H1 (cell line): Measurements from ENCODE around the gene RAB3D. TPM values are rescaled to one million over a fixed set of nuclear protein-coding genes. Genes with fewer than 3 reads are reported as not detected.

Source experiments
- CTCF ChIA-PET: fragments of 300-600 bp; sonication (Branson Sonifier 250); formaldehyde crosslinking; loops from one replicate; lab custom pipeline; 2021; ENCODE audit not compliant: partially characterized antibody; lab: Charles Lee
- POLR2A ChIA-PET: fragments of 300-600 bp; sonication (Branson Sonifier 250); formaldehyde crosslinking; loops from one replicate; lab custom pipeline; 2021; ENCODE audit warnings: inconsistent platforms; ENCODE audit not compliant: partially characterized antibody; lab: Charles Lee
- DNase-seq, 2 experiments: peaks; one replicate each; pipeline versions ENCODE4 v3.0.0 to v3.0.0-alpha.2; 2010 to 2022; ENCODE audit warnings: low spot score in 2 of 2, low read depth in 1 of 2, mixed read lengths in 1 of 2
- FAIRE-seq: peaks from 2 replicates; lab custom pipeline; 2011; peaks lifted over from hg19 to GRCh38; lab: Jason Lieb, UNC
- H2AFZ ChIP-seq: 2 replicates; pipeline ENCODE4 v1.8.1; 2012; ENCODE audit warnings: low read length, inconsistent platforms
- H2AK5ac ChIP-seq: 2 replicates; pipeline ENCODE4 v1.6.1; 2013; ENCODE audit warnings: low read depth, low read length
- H2BK120ac ChIP-seq: replicated peaks from 2 replicates; pipeline ENCODE3; 2013; ENCODE audit warnings: low read depth, low read length, inconsistent platforms
- H2BK12ac ChIP-seq: 2 replicates; pipeline ENCODE4 v1.6.1; 2013; ENCODE audit warnings: low read depth, low read length
- H2BK15ac ChIP-seq: 2 replicates; pipeline ENCODE4 v1.6.1; 2013; ENCODE audit warnings: low read length
- H2BK20ac ChIP-seq: 2 replicates; pipeline ENCODE4 v1.6.1; 2013; ENCODE audit warnings: low read length
- H2BK5ac ChIP-seq: 2 replicates; pipeline ENCODE4 v1.6.1; 2013; ENCODE audit warnings: low read depth, low read length
- H3K14ac ChIP-seq: 2 replicates; pipeline ENCODE4 v1.6.1; 2013; ENCODE audit warnings: inconsistent platforms; ENCODE audit not compliant: insufficient read length
- H3K18ac ChIP-seq: 2 replicates; pipeline ENCODE4 v1.6.1; 2013; ENCODE audit warnings: low read length; ENCODE audit errors: extremely low read depth
- H3K23ac ChIP-seq: 2 replicates; pipeline ENCODE4 v1.6.1; 2013; ENCODE audit warnings: inconsistent platforms; ENCODE audit not compliant: insufficient read length
- H3K23me2 ChIP-seq: 2 replicates; pipeline ENCODE4 v1.6.1; 2013; ENCODE audit warnings: low read depth, low read length
- H3K27ac ChIP-seq: 2 replicates; pipeline ENCODE4 v1.6.1; 2011; ENCODE audit warnings: low read depth, low read length, inconsistent platforms
- H3K27me3 ChIP-seq, 4 experiments: replicated peaks in 1 of 4; 1 replicate in 1 of 4; 2 replicates in 3 of 4; pipeline versions ENCODE4 v1.6.1 to v1.8.1; 2011 to 2013; ENCODE audit warnings: low read length in 3 of 4, mild to moderate bottlenecking in 3 of 4, inconsistent platforms in 2 of 4, mixed read lengths in 2 of 4, moderate library complexity in 1 of 4; ENCODE audit not compliant: control insufficient read depth in 3 of 4, insufficient read depth in 3 of 4; ENCODE audit errors: extremely low read depth in 1 of 4
- H3K36me3 ChIP-seq, 4 experiments: 2 replicates each; pipeline versions ENCODE4 v1.6.1 to v1.8.1; 2011 to 2013; ENCODE audit warnings: mild to moderate bottlenecking in 4 of 4, low read length in 3 of 4, moderate library complexity in 2 of 4, control low read depth in 1 of 4, inconsistent platforms in 1 of 4; ENCODE audit not compliant: insufficient read depth in 4 of 4, control insufficient read depth in 2 of 4
- H3K4ac ChIP-seq: replicated peaks from 2 replicates; pipeline ENCODE3; 2013; ENCODE audit warnings: low read length, low read depth, mixed read lengths, inconsistent platforms; ENCODE audit not compliant: insufficient read length
- H3K4me1 ChIP-seq, 4 experiments: replicated peaks in 1 of 4; 1 replicate in 1 of 4; 2 replicates in 3 of 4; pipeline versions ENCODE4 v1.6.1 to v1.8.1; 2011 to 2013; ENCODE audit warnings: low read length in 3 of 4, inconsistent platforms in 2 of 4, mixed read lengths in 1 of 4; ENCODE audit not compliant: insufficient read depth in 4 of 4, control insufficient read depth in 3 of 4
- H3K4me2 ChIP-seq, 2 experiments: 2 replicates each; pipeline versions ENCODE4 v1.6.1 to v1.8.1; 2011 to 2013; ENCODE audit warnings: low read depth in 2 of 2, low read length in 2 of 2, control low read depth in 1 of 2, inconsistent platforms in 1 of 2, mild to moderate bottlenecking in 1 of 2; ENCODE audit not compliant: insufficient read depth in 1 of 2
- H3K4me3 ChIP-seq, 4 experiments: fragments of 200-600, 300-600 bp in 1 of 4; sonication (generic), shearing (Covaris generic), sonication (Bioruptor Twin) in 1 of 4; 2 replicates each; pipeline versions ENCODE4 v1.5.1 to v1.8.1; 2011 to 2016; ENCODE audit warnings: low read length in 4 of 4, low read depth in 3 of 4, control low read depth in 2 of 4, inconsistent platforms in 2 of 4, mild to moderate bottlenecking in 2 of 4, mixed read lengths in 1 of 4, moderate library complexity in 1 of 4; ENCODE audit not compliant: insufficient read depth in 2 of 4; ENCODE audit errors: extremely low read depth in 1 of 4
- H3K56ac ChIP-seq: replicated peaks from 2 replicates; pipeline ENCODE3; 2013; ENCODE audit warnings: low read depth, mild to moderate bottlenecking, mixed read lengths, low read length, inconsistent platforms; ENCODE audit not compliant: insufficient read length
- H3K79me1 ChIP-seq: 2 replicates; pipeline ENCODE4 v1.6.1; 2013; ENCODE audit warnings: low read depth, low read length, control low read depth
- H3K79me2 ChIP-seq, 2 experiments: 2 replicates each; pipeline versions ENCODE4 v1.6.1 to v1.8.1; 2012 to 2013; ENCODE audit warnings: low read length in 2 of 2, mild to moderate bottlenecking in 2 of 2, inconsistent platforms in 1 of 2; ENCODE audit not compliant: insufficient read depth in 2 of 2, control insufficient read depth in 1 of 2
- H3K9ac ChIP-seq, 4 experiments: replicated peaks in 1 of 4; 1 replicate in 1 of 4; 2 replicates in 3 of 4; pipeline versions ENCODE4 v1.6.1 to v1.8.1; 2011 to 2013; ENCODE audit warnings: low read depth in 3 of 4, low read length in 3 of 4, control low read depth in 2 of 4, mild to moderate bottlenecking in 2 of 4, moderate library complexity in 2 of 4, inconsistent platforms in 1 of 4; ENCODE audit errors: extremely low read depth in 1 of 4
- H3K9me3 ChIP-seq, 2 experiments: 2 replicates each; pipeline versions ENCODE4 v1.6.1 to v1.8.1; 2012 to 2013; ENCODE audit warnings: mild to moderate bottlenecking in 2 of 2, moderate library complexity in 2 of 2, control low read depth in 1 of 2, inconsistent platforms in 1 of 2, low read depth in 1 of 2, low read length in 1 of 2, mixed read lengths in 1 of 2; ENCODE audit not compliant: insufficient read depth in 2 of 2
- H4K20me1 ChIP-seq, 2 experiments: replicated peaks in 1 of 2; 2 replicates each; pipeline versions ENCODE3 to v1.8.1; 2011 to 2013; ENCODE audit warnings: inconsistent platforms in 2 of 2, low read length in 2 of 2, mild to moderate bottlenecking in 1 of 2; ENCODE audit not compliant: insufficient read depth in 2 of 2, control insufficient read depth in 1 of 2
- H4K5ac ChIP-seq: 2 replicates; pipeline ENCODE4 v1.6.1; 2013; ENCODE audit warnings: low read length, low read depth, mixed read lengths, inconsistent platforms; ENCODE audit not compliant: insufficient read length
- H4K8ac ChIP-seq: 2 replicates; pipeline ENCODE4 v1.8.0; 2013; ENCODE audit warnings: mild to moderate bottlenecking, moderate library complexity, low read length, inconsistent platforms; ENCODE audit not compliant: insufficient read depth; ENCODE audit errors: extremely low read depth
- H4K91ac ChIP-seq: replicated peaks from 2 replicates; pipeline ENCODE3; 2013; ENCODE audit warnings: low read length, mixed read lengths, inconsistent platforms; ENCODE audit not compliant: insufficient read length
- ASH2L ChIP-seq: fragments of 200-600, 300-600 bp; sonication (generic); IDR thresholded peaks from one replicate; pipeline ENCODE4 v1.7.1; 2017; ENCODE audit warnings: low read length
- CTBP2 ChIP-seq: IDR thresholded peaks from 2 replicates; pipeline ENCODE4 v1.7.0; 2011; ENCODE audit warnings: borderline replicate concordance, mild to moderate bottlenecking, moderate library complexity, mixed read lengths, low read length; ENCODE audit not compliant: insufficient read depth, insufficient read length
- EGR1 ChIP-seq: IDR thresholded peaks from 2 replicates; pipeline ENCODE4 v1.6.1; 2011; ENCODE audit warnings: low read depth, low read length, borderline replicate concordance
- EZH2 ChIP-seq: fragments of 200-600 bp; sonication (generic); IDR thresholded peaks from 2 replicates; pipeline ENCODE4 v1.7.1; 2012; ENCODE audit warnings: low read depth, mild to moderate bottlenecking, moderate library complexity, low read length, inconsistent platforms; ENCODE audit not compliant: severe bottlenecking
- GABPA ChIP-seq: IDR thresholded peaks from 2 replicates; pipeline ENCODE4 v1.6.1; 2011; ENCODE audit warnings: mild to moderate bottlenecking, low read length, moderate library complexity, borderline replicate concordance; ENCODE audit not compliant: insufficient read depth
- POLR2A ChIP-seq, 2 experiments: IDR thresholded peaks; 1 replicate in 1 of 2; 2 replicates in 1 of 2; pipeline ENCODE4 v1.6.1; 2011; ENCODE audit warnings: low read depth in 2 of 2, low read length in 2 of 2, mild to moderate bottlenecking in 2 of 2; ENCODE audit errors: control extremely low read depth in 1 of 2
- RBBP5 ChIP-seq: IDR thresholded peaks from 2 replicates; pipeline ENCODE4 v1.7.1; 2012; ENCODE audit warnings: low read depth, mild to moderate bottlenecking, inconsistent platforms, low read length, moderate library complexity, borderline replicate concordance
- RFX5 ChIP-seq: IDR thresholded peaks from 2 replicates; pipeline ENCODE4 v1.6.1; 2011; ENCODE audit warnings: low read depth, low read length, improper control_type of control experiment, borderline replicate concordance
- ZNF274 ChIP-seq: IDR thresholded peaks from 2 replicates; pipeline ENCODE4 v1.7.0; 2012; ENCODE audit warnings: low read length, borderline replicate concordance; ENCODE audit errors: extremely low read depth
- WGBS, 2 experiments: shearing (Covaris generic) in 1 of 2; methylation state at CpG; one replicate each; pipeline versions ENCODE4 v1.1.6 to v1.1.7; 2013 to 2015; ENCODE audit warnings: low lambda C conversion rate in 2 of 2, mixed read lengths in 2 of 2, inconsistent platforms in 1 of 2, low coverage in 1 of 2, missing lambda C conversion rate in 1 of 2; ENCODE audit not compliant: insufficient replicate concordance in 2 of 2, insufficient coverage in 1 of 2, insufficient read length in 1 of 2; ENCODE audit errors: extremely low coverage in 1 of 2, missing lambda C conversion rate in 1 of 2; 5-methylcytosine and 5-hydroxymethylcytosine counted together
- polyA plus RNA-seq, 7 experiments: library from polyadenylated mRNA; depleted of rRNA in 3 of 7; stranded (reverse) in 5 of 7; unstranded in 2 of 7; fragments of >200 nt in 5 of 7; fragments of 200-250 nt in 2 of 7; gene quantifications; 1 replicate in 5 of 7; 2 replicates in 1 of 7; 4 replicates in 1 of 7; pipeline versions ENCODE4 v1.2.1 to v1.2.3, GENCODE V29; 2011 to 2013; ENCODE audit warnings: missing spikeins in 2 of 7, mixed read lengths in 2 of 7
- total RNA-seq: library from RNA; stranded (reverse); fragmentation: NEBNext Ultra II Directional; extraction: Animal tissue kit (Norgen Biotek cat#: 25700); gene quantifications from 2 replicates; pipeline ENCODE4 v1.2.1, GENCODE V29; 2021
- TF ChIP-seq, protein P1 (sequence below): IDR thresholded peaks from 2 replicates; pipeline ENCODE4 v1.6.1; 2012; ENCODE audit warnings: low read length, inconsistent platforms
- TF ChIP-seq, protein P2 (sequence below): IDR thresholded peaks from 2 replicates; pipeline ENCODE4 v1.6.1; 2012; ENCODE audit warnings: inconsistent platforms

RAB3D gene
- total and polyA plus RNA-seq, 2 of the 8 experiments (the other 6 are each of a cell fraction or from before 2014, with no cell fraction given), result 17.8 to 23.8 TPM

DNA sequence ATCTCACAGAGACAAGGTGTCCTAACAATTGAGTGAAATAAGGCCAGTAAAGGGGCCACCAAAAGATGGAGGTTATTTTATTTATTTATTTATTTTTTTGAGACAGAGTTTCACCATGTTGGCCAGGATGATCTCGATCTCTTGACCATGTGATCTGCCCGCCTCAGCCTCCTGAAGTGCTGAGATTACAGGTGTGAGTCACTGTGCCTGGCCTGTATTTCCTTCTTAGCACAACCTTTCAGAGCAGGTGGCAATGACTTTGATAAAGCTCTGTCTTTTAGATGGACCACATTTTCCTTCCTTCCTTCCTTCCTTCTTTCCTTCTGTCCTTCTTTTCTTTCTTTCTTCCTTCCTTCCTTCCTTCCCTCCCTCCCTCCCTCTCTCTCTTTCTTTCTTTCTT is 66.2 kb downstream of the RAB3D start:
- Histone ChIP-seq H3K18ac (no peak overlapping the region), H2BK20ac (no peak overlapping the region), H4K5ac (no peak overlapping the region), H2AK5ac (no peak overlapping the region), H3K9me3 (peaks cover 0 to 11% of the 10 kb centered on the region in 2 experiments; a peak in 1 of 4 replicates), H2AFZ (no peak overlapping the region), H2BK5ac (no peak overlapping the region), H3K4ac (no peak overlapping the region), H4K8ac (no peak overlapping the region), H3K14ac (no peak overlapping the region), H3K27me3 (no peaks in the 10 kb centered on the region), H3K4me1 (peaks cover 0 to 4% (median 2%) of the 10 kb centered on the region in 4 experiments; a peak in 4 of 7 replicates), H3K79me1 (no peaks in the 10 kb centered on the region), H3K23ac (no peak overlapping the region), H2BK120ac (no peak overlapping the region), H4K20me1 (no peaks in the 10 kb centered on the region), H3K9ac (no peak overlapping the region), H3K27ac (no peak overlapping the region), H3K79me2 (no peaks in the 10 kb centered on the region), H3K4me2 (no peak overlapping the region), H3K56ac (no peak overlapping the region), H2BK15ac (no peak overlapping the region), H2BK12ac (no peak overlapping the region), H3K4me3 (no peak overlapping the region), H3K23me2 (no peaks in the 10 kb centered on the region), H4K91ac (no peak overlapping the region), H3K36me3 (no peaks in the 10 kb centered on the region)
- 79% methylated on average over 2 of the region's 2 CpGs; no CpG with 5 or more reads in 1 of the 2 experiments for WGBS, 2 experiments
- DNase-seq (no peak), FAIRE-seq (no peak)
- ChIA-PET POLR2A (interaction anchor here (1.9 kb wide), 1 partner anchor 10 kb away, joined by 5 read pairs; the partner anchor contains the start of gene DOCK6), CTCF (interaction anchor here (0.7 to 3.9 kb wide), 8 partner anchors 9 to 209 kb away, joined by 3 to 16 read pairs (median 3); partner anchors contain the start of gene EPOR)
- TF ChIP-seq GABPA (no peak), RFX5 (no peak), RBBP5 (no peak), ZNF274 (no peak), EZH2 (no peak), CTBP2 (no peak), EGR1 (no peak), ASH2L (no peak), POLR2A (IDR thresholded peaks at IDR 0.05; ENCODE audit: control extremely low read depth in 1 of 2, low read depth in 2 of 2, low read length in 2 of 2) (no peak)
- TF ChIP-seq, protein P1, sequence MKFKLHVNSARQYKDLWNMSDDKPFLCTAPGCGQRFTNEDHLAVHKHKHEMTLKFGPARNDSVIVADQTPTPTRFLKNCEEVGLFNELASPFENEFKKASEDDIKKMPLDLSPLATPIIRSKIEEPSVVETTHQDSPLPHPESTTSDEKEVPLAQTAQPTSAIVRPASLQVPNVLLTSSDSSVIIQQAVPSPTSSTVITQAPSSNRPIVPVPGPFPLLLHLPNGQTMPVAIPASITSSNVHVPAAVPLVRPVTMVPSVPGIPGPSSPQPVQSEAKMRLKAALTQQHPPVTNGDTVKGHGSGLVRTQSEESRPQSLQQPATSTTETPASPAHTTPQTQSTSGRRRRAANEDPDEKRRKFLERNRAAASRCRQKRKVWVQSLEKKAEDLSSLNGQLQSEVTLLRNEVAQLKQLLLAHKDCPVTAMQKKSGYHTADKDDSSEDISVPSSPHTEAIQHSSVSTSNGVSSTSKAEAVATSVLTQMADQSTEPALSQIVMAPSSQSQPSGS, result no peak
- TF ChIP-seq, protein P2, sequence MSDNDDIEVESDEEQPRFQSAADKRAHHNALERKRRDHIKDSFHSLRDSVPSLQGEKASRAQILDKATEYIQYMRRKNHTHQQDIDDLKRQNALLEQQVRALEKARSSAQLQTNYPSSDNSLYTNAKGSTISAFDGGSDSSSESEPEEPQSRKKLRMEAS, result no peak
